Suppressor macrophage treated with lipopolysaccharide for 4 hours (primary cell): ENCODE measurements around the gene BTK.

Experiments used
- DNase-seq: peaks from one replicate; pipeline ENCODE4 v3.0.0-alpha.2; 2020

BTK gene

DNA sequence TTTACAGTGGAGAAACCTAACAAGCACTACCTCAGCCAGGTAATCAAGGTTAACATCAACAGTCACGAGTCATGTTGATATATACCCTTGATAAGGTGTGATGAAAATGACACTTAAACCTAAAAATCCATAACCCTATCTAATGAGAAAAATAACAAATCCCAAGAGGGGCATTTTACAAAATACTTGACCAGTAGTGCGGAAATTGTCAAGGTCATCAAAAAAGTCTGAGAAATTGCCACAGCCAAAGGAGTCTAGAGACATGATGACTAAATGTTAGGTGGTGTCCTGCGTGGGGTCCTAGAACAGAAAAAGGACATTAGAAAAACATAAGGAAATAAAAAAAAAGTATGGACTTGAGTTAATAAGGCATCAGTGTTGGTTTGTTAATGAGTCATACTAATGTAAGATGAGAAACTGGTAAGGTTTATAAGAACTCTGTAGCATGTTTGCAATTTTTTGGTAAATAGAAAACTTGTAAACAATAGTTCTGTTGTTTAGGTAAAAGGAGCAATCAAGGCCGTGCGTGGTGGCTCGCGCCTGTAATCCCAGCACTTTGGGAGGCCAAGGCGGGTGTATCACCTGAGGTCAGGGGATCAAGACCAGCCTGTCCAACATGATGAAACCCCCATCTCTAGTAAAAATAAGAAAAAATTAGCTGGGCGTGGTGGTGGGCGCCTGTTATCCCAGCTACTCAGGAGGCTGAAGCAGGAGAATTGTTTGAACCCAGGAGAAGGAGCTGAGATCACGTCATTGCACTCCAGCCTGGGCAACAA lies 7.7 kb upstream of the BTK start:
- DNase-seq, result no peak

DNA sequence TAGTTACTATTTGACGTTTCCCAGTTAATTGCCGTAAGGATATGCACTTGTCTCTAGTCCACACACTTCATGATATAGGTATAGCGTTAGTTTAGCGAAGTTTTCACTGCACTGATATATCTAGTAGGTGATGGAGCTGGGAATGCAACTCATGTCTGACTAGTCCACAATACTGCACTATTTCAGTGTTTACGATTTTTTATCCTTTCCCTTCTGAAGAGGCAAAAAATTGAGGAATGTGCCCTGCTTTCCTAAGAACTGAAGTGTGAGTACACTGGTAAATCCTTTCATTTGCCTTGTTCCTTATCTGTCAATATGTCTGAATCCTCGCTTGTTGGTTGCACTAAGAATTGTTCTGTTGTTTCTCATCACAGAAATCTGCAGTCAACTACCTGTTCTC lies 5.8 kb upstream of the BTK start:
- DNase-seq, result no peak

DNA sequence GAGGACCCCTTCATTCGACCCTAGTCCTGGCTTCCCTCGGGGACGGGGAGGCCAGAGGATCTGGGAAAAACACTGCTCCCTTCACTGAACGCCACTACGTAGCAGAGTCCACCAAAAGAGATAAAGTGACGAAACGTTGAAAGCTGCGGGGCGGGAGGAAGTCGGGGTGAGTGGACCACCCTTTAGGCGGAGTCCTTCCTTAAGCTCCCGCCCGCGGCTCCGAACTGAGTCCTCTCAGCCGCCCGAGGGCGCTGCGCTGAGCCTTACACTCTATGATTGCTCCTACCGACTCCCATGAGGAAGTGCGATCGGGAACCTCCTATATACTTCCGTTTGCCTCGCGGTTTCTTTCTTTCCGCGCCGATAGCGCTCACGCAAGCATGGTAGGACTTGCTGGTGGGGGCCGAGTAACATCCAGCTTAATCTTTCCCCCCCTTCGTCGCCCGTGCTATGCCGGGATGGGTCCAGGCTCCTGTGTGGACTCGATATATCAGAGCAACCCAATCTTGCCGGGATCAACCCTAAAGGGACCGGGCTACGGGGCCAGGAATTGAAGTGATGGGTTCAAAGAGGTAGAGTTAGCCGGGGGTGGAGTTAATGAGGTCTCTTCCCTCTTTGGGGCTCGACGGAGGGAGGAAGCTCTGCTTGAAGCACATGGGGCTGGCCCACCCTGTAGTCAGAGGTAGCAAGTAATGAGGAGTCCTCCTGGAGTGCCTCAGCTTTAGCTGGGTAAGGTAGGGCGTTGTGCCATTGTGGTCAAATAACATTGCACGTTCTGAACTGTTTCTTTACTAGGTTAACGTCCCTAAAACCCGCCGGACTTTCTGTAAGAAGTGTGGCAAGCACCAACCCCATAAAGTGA lies 4.9 kb upstream of the BTK start, which contains the start of gene RPL36A:
TSS of gene RPL36A (plus strand) at position 348 of the 862 bp plus-strand sequence. CDS start at position 381, 33 bp downstream.
- peak; percentile 92 for DNase-seq

DNA sequence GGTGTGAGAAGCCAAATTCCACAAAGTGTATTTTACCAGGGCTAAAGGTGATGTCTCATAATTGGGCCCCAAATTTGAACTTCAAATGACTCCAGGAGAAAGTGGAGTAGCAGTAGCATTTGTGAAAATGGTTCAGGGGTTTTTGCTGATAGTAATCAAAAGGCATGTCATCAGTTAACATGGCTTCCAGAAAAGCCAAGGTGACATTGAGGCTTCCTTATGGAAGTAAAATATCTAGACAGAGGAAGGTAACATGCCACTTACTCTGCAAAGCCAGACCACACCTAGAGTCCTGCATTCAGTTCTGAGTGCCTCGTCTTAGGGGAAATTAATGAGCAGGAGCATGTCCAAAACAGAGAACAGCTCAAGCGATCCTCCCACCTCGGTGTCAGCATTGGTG lies 2.6 kb upstream of the BTK start:
- DNase-seq, result no peak

DNA sequence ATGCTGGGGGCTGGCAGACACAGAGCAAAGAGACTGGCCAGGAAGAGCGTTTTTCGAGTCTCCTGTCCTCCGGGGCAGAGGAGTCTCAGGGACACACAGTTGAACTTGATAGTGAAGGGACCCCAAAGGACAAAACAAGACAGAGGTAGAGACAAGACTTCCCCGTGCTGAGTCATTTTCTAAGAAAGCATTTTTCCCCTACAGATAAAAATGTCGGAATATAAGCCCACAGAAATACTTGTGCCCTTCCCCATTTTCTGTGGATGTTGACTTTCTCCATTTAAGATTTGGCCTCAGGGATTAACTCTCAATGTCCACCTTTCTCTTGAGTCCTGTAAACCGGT lies 523 bp upstream of the BTK start:
- no peak for DNase-seq

DNA sequence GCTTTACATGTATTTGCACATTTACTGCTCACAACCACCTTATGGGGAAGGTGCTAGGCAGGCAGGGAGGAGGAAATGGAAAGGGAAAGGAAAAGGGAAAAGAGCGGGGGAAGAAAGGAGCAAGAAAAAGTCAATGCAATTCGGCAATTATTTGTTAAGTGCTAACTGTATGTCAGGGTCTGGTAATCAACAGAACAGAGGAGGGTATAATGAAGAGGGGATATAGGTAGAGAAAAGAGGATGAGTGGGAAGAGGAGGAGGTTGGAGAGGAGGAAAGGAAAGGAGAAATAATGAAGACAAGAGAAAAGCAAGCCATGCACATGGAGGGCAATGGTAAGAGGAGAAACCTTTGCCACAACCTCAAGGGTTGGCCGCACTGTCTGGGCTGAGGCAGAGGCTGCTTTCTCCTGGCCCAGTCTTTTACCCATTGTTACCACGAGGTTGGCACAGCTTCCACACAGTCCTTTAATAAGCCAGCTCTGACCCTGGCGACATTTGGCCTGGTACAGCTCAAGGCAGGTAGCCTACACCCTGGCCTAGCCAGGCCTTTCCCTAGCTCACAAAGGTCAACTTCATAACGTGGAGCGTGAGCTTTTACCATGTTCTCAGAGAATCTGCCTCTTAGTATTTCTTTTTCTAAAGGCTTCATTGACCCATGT lies 836 bp downstream of the BTK start:
- DNase-seq, result no peak

DNA sequence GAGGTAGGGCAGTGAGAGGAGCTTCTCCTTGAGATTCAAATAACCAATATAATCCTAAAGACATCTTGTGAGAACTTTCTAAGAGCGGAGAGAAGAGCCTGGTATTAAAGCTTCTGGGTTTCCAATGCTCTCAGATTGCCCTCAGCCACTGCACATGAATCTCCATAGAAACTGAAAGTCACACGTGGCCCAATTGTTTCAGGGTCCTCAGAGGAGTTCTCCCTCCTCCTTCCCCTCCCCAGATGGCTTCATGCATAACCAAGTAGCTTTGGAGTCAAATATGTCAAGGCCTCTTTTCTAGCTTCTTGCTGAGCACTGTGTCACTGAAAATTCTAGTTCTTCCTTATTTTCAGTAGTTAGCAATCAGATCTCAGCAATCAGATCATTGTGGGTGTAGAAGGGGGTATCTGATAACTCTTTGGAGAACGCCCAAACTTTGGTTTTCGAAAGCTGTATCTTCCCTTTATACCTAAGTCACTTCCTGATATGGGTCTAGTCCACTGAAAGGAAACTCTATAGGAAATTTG lies 2.2 kb downstream of the BTK start:
- DNase-seq, result peak; percentile 33

DNA sequence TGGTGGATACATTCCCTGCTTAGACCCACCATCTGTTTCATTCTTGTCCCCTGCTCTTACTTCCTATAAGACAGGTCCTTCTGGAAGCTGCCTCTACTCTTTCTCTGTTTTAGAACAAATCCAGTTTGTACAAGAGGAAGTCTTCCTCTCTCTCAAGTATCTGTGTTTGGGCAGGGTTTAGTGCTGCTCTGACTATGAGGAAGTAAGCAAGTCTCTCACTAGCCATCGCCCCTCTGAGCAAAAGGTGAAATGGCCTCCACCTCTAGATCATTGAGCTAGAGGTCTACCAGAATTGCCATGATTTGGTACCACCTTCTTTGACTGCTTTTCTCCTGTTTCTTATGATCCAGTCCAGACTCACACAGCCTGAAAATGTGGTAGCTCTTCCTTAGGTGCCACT lies 8.4 kb downstream of the BTK start:
- no peak for DNase-seq

DNA sequence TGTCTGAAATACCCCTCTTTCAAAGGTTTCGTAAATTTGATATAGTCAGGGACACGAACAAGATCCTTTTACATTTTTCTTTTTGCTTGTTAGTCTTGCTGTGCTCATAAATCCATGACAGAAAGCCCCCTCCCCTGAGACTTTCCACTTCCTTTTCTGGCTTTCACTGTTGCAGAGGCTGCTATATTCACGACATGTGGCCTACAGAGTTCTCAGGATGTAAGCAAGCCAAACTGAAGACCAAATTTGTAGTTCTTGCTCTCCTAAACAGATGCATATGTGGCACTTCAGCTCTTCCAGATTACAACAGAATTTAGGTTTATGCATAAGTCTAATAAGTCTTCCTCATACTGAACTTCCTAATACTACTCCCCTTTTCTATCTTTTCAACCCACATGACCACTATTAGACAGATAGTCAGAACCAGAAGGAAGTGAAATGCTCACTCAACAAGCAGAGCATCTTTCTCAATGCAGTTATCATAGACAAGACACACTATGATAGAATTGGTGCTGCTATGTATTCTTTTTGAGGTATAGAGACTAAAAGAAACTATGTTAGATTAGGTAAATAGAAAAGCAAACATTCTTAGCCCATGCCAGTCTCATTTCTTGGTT lies 15.0 kb downstream of the BTK start:
- DNase-seq, result no peak

DNA sequence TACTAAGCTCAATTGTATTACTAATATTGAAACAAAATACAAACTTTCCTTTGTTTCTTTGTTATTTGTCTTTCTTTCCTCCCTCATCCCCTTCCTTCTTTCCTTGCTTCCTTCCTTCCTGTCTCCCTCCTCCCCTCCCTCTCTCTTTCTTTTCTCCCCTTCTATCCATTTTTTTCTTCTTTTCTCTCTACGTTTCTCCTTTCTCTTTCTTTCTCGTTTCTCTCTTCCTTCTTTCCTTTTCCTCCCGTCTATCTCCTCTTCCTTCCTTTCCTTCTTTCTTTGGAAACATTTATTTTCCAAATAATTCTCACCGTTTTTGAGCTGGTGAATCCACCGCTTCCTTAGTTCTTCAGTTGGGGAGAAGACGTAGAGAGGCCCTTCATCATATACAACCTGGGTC lies 16.3 kb downstream of the BTK start:
- no peak for DNase-seq

DNA sequence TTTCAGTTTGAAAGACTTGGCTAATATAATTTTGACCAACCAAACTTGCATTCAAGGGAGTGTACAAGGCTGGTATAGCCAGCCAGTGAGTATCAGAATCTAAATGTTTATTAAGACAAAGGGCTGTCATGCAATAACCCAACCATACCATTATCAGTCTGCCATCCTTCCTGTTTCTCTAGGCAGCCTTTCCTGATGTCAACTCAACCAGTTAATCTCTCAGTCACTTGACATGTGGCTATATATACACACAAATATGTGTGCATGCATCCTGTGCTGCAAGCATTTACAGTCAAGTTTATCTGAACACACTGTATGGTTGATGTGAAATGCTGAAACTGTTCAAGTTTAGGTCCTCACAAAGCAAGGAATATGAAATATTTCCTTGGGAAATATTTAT lies 17.2 kb downstream of the BTK start:
- no peak for DNase-seq

DNA sequence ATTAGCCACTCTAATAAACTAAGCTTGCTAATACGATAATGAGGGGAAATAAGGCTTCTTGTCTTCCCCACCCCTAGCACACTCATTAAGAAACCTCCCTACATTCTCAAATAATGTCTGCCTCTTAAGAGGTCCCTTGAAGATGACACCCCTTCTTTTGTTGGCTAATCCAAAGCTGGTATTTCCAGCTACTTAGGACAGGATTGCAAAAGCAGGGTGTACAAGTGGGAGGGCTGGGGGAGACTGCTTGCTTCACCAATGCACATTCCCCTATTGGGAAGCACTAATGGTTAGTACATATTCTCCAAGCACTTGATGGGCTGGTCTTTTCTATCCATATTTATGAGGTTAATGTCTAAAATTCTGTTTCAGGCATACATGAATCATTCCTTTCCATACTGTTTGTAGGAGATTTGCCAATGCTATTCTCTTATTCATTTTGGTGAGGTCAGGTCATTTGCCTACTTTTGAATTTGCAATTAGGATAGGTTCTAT lies 20.6 kb downstream of the BTK start:
- DNase-seq, result no peak

DNA sequence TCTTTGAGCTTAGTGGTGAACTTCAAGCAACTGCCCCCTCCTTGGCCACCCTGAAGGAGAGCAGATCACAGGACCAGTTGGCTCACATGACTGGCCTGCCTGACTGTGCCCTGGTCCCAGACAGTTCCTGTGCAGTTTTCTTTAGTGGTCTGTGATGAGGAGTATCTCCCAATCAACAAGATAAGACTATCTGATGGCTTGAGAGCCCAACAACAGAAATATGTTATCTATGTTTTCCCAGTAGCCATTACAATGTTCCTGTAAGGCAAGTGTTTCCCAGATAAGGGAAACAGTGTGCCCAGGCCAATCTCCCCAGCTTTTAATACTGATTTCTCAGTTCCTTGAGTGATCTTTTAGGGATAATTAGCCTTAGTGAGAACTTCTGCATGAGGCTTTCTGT lies 23.2 kb downstream of the BTK start:
- no peak for DNase-seq

DNA sequence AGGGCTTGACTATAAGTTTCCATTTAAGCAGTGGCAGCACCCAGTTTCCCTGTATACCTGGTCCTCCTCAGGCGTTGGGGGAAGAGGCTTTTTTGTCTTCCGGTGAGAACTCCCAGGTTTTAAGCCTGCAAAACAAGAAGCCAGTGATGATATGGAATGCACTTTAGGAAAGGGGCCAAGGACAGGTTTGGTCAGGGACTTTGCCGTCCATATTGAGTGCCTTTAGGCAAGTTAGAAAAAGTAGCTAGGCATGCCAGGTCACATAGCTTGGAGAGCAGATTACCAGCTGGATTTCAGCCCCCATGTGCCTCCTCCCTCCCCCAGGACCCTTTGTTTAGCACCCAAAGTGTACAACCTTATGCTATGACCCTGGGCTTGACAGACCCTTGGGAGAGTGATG lies 23.9 kb downstream of the BTK start:
- DNase-seq, result no peak

DNA sequence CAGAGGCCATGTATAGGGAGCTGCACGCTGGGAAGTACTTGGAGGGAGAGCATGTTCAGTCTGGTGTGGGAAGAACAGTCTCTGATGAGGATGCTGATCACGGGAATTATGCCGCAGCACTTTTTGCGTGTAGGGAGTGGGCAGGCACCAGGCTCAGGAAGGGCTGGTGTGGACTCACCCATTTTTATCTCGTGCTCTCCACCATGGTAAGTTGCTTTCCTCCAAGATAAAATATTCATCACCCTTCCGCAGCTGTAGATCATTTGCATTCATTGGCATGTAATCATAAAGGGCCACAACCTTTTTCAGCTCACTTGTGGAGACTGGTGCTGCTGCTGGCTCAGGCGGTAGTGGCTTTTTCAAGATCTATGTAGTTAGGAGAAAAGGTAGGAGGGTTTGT lies 25.6 kb downstream of the BTK start:
- DNase-seq, result no peak

DNA sequence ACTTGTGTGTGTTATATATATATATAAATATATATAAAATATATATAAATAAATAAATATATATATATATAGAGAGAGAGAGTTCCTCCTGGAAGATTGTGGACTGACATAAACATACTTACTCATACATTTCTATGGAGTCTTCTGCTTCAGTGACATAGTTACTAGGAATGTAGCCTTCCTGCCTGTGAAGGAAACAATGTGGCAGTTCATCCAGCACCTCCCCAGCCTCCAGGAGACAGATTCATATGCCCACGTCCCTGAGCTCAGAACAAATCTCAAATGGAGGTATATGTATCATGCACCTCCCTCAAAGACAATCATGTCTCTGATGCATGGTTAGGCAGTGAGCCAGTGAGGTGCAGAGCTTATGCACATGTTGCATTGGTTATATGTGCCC lies 26.0 kb downstream of the BTK start:
- no peak for DNase-seq

DNA sequence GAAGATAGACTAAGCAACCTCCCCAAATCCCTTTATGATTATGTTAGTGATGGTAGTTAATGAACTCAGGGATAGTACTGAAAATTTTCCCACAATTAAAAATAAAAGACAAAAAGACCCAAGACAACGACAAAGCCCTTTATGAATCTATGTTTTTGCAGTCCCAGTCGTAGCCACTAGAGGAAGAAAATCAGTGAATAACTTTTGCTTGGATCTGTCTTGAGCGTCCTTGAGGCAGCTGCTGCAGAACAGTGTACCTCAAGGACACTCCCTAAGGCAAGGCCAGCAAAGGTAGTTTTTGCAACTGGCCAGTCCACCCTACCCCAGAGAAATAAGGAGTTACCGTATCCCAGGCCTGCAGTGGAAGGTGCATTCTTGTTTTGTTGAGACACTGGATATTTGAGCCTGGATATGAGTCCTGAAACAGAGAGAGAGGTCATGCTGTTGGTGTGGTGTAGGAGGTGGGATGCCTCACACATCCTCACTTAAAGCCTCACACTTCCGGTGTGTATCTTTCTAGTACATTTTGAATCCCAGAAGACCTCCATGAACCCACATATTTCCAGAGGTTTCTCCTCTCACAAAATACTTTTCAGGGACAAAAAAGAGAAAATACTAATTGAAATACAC lies 28.7 kb downstream of the BTK start:
- no peak for DNase-seq

DNA sequence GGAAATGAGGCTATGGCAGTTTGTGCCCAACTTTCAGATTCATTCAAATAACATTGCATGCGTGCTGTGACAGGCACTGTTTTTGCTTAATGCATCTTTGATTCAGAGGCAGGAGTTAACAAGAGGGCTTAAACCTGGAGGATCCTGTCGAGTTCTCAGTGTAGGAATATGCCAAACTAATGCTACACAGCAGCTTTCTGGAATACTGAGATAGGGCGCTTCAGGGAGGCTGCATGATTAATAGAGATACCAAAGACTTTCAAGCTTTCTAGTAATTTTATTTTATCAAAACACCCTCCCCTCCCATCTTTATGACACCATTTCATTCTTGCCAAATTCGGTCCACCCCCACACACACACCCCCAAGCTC lies 36.8 kb downstream of the BTK start:
- no peak for DNase-seq

DNA sequence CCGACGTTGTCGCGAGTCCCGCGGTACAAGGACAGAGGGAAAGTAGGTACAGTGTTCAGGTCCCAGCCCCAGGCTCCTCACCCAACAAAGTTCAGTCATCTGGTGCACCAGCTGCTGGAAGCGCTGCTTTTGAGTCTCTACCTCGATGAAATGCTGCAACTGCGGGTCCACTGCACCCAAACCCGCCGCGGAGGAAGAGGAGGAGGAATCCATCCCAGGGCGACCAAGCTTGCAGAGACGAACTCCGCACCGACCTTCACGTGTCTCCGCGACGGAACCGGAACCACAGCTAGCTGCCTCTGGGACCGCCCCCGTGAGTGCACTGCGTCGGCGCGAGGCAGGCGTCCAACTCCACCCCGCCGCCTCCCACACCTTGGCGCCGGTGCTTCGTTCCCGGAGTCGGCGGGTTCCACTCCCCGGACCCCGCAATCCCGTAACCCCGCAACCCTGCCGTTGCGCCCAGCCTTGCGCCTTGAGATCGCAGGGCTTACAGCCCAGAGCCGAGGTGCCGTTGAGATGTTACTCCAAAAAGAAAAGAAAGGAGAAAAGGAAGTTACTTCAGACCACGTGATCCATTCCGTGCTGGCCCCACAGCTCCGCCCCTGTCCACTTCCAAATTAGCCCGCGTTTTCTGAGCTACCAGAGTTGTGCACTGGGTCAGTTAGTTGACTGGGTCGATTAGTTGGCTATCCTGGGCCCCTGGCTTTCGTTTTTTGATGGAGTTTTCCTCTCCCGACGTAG lies 37.4 kb downstream of the BTK start, which contains the start of gene TIMM8A:
TSS of gene TIMM8A (minus strand) at position 291 of the 741 bp plus-strand sequence. CDS start at position 213, 78 bp downstream.
- DNase-seq, result peak; percentile 70

DNA sequence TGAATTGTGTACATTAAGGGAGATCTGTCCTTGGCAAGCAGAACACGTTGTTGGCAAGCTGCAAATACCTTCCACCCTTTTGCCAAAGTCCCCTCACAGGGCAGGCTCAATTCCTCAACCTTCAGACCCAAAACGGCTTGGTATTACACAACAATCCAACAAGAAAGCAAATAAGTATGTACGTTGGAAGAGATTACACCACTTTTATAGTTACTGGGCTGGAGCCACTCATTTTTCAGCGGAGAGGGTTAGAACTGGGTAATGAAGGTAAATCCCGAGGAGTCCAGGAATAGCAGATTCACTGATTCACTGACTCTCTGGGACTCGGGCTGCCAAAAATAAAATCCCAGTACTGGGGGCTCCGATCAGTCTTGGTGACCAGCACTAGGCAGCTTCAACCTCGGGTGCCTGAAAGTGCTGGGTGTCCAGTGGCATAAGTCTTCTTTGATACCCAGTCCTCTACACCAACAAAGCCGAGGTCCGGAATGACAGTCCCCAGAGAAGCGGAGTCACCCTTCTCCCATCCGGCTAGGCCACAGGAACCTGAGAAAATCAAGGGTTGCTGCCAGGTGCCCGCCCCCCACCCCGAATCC lies 38.0 kb downstream of the BTK start:
- no peak for DNase-seq

DNA sequence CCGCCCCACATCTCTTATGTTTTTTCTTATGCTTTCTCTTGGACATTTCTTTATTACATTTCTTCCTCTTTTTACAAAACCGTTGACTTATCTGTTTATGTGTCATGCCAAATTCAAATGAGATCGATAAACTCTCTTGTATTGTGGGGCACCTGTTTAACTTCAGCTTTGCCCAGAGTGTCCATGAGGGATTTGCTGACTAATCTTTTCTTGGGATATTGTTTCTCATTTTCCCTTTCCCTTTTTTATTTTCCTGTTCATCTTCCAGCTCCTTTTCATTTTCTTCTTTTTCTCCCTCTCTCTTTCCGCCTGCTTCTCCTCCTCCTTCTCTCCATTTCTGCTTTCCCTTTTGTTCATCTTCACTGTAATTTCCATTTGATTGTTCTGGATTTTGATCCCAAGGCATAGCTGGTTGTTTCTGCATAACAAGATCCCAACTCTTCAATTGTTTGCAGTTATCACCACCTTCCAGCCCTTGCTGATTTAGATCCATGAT lies 48.2 kb downstream of the BTK start:
- DNase-seq, result no peak
